ENCODE measurements around the gene LCE5A.
"Not testable (repeated sequence)": the region's sequence is repeated elsewhere in the genome, so short reads cannot be mapped to it uniquely, and the experiment has no call there.

The LCE5A gene

DNA sequence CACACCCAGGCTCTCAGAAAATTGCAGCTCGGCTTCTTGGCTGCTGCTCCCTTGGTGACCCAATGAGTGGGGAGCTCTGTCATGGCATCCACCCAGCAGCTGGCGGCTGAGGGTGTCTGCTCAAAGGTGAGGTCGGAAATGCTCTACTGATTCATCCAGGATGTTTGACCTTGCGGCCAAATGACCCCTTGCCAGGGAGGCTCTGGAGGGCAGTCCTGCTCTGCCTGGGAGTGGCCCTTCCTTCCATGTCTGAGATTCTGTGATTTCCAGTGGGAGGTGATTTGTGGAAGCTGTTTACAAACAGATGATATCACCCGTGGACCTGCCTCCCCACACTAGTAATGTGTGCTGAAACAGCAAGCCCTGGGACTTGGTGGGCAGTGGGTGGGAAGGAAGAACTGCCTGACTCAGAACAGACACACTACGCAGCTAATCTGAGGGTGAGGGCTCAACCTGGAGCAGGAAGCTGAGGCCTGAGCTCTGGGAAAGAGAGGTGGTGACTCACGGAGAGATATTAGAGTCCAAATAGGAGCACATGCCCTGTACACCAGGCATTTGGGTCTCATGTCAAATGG lies 6.7 kb downstream of the LCE5A start:
- DNase-seq = no peak

DNA sequence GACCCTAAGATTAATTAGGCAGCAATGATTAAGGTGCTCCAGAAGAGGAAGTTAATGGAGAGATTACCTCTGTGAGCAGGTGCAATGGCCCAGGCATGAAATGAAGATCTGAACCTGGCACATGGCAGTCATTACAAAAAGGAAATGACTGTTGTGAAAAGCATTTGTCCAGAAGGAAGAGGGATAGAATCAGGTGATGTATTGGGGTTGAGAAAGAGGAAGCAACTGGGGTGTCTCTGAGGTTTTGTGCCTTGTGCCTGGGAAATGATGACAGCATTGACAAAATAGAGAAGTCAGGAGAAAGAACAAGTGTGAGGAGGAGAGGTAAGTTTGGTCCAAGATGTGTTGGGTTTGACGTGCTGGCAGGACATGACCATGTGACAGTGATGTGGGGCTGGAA lies 9.2 kb downstream of the LCE5A start:
- no peak for DNase-seq

- DNase-seq = no peak
These were observed 10.0 kb downstream of the LCE5A start for GRCh38 chr1:152520561-152521090.

DNA sequence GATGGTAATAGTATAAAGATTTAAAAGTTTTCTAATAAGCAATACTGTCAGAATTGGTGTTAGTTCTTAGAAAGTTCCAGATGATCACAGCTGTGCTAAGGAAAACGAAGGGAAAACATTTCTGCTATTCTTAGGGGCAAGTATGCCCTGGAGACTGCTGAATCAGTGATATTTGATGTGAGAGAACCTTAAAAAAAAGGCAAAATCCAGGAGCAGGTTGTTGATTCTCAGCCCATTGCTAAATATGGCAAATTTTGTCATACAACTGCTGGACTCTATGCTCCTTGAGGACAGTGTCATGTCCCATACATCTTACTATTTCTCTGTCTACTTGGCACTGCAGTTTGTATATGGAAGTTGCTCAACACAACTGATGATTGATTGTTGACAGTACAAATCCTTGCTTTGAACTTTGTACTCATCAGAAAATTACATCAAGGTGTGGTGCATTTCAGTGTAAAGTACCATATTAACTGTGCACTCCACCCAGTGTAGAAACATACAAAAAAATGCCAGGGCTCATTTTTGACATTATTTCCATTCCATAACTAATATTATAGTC lies 14.6 kb downstream of the LCE5A start:
- DNase-seq = no peak

DNA sequence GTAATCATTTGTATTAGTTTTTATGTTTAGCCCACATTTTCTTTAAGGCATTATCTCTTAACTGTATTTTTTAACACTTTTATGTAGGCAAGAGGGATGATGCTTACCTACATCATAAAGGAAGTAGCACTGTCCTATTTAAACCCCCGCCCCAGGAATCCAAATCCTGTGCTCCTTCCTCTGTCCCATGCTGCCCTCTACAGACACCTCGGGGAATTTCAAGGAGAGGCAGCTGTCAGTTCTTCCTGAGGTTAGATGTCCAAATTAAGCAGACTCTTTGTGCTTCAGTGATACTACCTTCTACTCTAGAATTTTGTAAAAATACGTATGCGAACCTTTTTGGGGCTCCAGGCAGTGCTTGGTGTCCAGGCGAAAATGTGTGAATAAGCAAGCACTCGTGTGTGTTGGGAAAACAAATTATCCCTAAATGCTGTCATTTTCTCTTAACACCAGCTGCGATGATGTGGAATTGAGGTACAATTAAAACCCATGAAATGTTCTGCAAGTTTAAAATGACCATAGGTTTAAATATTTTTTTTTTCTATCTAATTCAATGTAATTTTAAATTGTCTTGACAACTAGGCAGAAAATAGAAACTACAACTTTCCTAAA lies 22.8 kb downstream of the LCE5A start:
- peak; percentile 56 for DNase-seq

GRCh38 chr1:152535774-152536173 lies 25.2 kb downstream of the LCE5A start:
- DNase-seq = no peak

GRCh38 chr1:152537496-152537895 lies 26.9 kb downstream of the LCE5A start:
- no peak for DNase-seq

DNA sequence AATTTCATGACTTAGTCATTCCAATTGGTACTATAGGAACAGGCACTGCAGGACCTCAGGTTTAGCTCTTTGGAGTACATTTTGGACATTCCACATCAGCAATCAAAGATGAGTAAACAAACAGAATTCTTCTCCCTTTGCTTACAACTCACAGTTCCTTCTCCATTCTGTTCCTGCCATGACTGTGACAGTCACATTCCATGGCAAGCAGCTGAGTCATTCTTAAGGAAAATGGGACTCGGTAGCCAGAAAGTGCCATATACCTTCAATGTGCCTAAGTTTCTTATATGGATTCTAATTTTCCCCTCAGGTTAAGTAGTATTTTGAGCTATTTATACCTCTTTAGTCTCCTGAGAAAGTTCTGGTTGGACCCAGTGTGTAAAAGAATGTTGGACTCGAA lies 29.3 kb downstream of the LCE5A start:
- DNase-seq = no peak

DNA sequence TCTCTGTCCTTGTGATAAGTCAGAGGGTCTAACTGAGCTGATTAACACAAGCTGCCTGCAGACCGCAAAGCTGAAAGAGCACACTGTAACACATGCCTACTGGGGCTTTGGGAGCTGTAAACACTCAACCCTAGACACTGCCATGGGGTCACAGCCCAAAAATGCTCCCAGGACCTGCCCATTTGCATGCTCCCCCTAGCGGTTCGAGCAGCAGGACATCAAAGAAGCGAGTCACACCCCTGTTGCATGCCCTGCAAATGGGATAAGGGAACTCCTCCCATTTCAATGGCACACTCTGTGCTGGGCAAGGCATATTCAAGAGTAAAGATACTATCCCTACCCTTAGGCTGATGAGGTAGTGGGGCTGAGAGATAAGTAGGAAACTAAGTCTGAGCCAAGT lies 33.2 kb downstream of the LCE5A start:
- peak; percentile 18 for DNase-seq

GRCh38 chr1:152546704-152547103 lies 36.1 kb downstream of the LCE5A start:
- no peak for DNase-seq

GRCh38 chr1:152548358-152548757 lies 37.8 kb downstream of the LCE5A start:
- not testable (repeated sequence) for DNase-seq

Data from RPMI8226 (cell line).